Glutamatergic neuron (in vitro differentiated cells): Measurements from ENCODE around the gene GFY. TPM values are rescaled to one million over a fixed set of nuclear protein-coding genes. Genes with fewer than 3 reads are reported as not detected.
A peak's percentile ranks its signal among the peaks of the same experiment; 100 is the strongest.

ENCODE experiments used
- DNase-seq: peaks from one replicate; pipeline ENCODE4 v3.0.0; 2022
- H3K27ac Mint-ChIP-seq: one replicate; pipeline ENCODE4 v1.8.0; 2020; ENCODE audit warnings: mild to moderate bottlenecking, mixed read lengths, inconsistent platforms; ENCODE audit not compliant: unreplicated experiment
- H3K27me3 Mint-ChIP-seq: one replicate; pipeline ENCODE4 v1.8.0; 2020; ENCODE audit warnings: mild to moderate bottlenecking, moderate library complexity, mixed read lengths, inconsistent platforms; ENCODE audit not compliant: unreplicated experiment
- H3K36me3 Mint-ChIP-seq: one replicate; pipeline ENCODE4 v1.8.0; 2020; ENCODE audit warnings: mild to moderate bottlenecking, mixed read lengths, inconsistent platforms; ENCODE audit not compliant: unreplicated experiment
- H3K4me1 Mint-ChIP-seq: one replicate; pipeline ENCODE4 v1.8.0; 2020; ENCODE audit warnings: mild to moderate bottlenecking, low read depth, mixed read lengths, inconsistent platforms; ENCODE audit not compliant: unreplicated experiment
- H3K4me3 Mint-ChIP-seq: one replicate; pipeline ENCODE4 v1.8.0; 2020; ENCODE audit warnings: mild to moderate bottlenecking, mixed read lengths, inconsistent platforms; ENCODE audit not compliant: unreplicated experiment
- H3K9me3 Mint-ChIP-seq: one replicate; pipeline ENCODE4 v1.8.0; 2020; ENCODE audit warnings: mild to moderate bottlenecking, moderate library complexity, mixed read lengths, inconsistent platforms; ENCODE audit not compliant: unreplicated experiment
- total RNA-seq: library from RNA; stranded (reverse); fragmentation: NEBNext Ultra II Directional; extraction: Animal tissue kit (Norgen Biotek cat#: 25700); gene quantifications from one replicate; pipeline ENCODE4 v1.2.1, GENCODE V29; 2021; ENCODE audit not compliant: unreplicated experiment
- TF ChIP-seq, protein P1 (sequence below): fragments of 200-600 bp; sonication (generic); IDR thresholded peaks from one replicate; pipeline ENCODE4 v1.5.0; 2021; ENCODE audit not compliant: partially characterized antibody, unreplicated experiment

The GFY gene
- total RNA-seq, 1 donor from 2014 or later: 0.88 TPM

DNA sequence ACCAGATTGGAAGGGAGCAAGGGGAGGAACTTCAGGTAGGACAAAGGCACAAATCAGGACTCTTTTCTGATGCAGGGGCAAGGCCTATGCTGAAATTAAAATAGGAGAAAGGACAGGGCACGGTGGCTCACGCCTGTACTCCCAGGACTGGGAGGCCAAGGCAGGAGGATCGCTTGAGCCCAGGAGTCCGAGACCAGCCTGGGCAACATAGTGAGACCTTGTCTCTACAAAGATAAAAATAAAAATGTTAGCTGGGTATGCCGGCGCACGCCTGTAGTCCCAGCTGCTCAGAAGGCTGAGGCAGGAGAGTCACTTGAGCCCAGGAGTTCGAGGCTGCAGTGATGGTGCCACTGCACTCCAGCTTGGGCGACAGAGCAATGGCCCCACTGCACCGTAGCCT, 10.5 kb downstream of the GFY start:
- H3K9me3 Mint-ChIP-seq: peaks cover 14% of the 10 kb centered on the region
- TF ChIP-seq, protein P1, sequence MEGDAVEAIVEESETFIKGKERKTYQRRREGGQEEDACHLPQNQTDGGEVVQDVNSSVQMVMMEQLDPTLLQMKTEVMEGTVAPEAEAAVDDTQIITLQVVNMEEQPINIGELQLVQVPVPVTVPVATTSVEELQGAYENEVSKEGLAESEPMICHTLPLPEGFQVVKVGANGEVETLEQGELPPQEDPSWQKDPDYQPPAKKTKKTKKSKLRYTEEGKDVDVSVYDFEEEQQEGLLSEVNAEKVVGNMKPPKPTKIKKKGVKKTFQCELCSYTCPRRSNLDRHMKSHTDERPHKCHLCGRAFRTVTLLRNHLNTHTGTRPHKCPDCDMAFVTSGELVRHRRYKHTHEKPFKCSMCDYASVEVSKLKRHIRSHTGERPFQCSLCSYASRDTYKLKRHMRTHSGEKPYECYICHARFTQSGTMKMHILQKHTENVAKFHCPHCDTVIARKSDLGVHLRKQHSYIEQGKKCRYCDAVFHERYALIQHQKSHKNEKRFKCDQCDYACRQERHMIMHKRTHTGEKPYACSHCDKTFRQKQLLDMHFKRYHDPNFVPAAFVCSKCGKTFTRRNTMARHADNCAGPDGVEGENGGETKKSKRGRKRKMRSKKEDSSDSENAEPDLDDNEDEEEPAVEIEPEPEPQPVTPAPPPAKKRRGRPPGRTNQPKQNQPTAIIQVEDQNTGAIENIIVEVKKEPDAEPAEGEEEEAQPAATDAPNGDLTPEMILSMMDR: no peak
- H3K36me3 Mint-ChIP-seq: peaks cover 13% of the 10 kb centered on the region
- peaks cover 31% of the 10 kb centered on the region for H3K4me1 Mint-ChIP-seq
- DNase-seq: no peak
- H3K27ac Mint-ChIP-seq: peak overlapping the region; percentile 60
- peaks cover 20% of the 10 kb centered on the region for H3K27me3 Mint-ChIP-seq
- H3K4me3 Mint-ChIP-seq: peak overlapping the region; percentile 98

- H3K27ac Mint-ChIP-seq: peak overlapping the region; percentile 100
- H3K4me3 Mint-ChIP-seq: peak overlapping the region; percentile 98
- peaks cover 13% of the 10 kb centered on the region for H3K36me3 Mint-ChIP-seq
- TF ChIP-seq, protein P1: no peak
- H3K4me1 Mint-ChIP-seq: peaks cover 32% of the 10 kb centered on the region
- H3K9me3 Mint-ChIP-seq: peaks cover 15% of the 10 kb centered on the region
- peaks cover 22% of the 10 kb centered on the region for H3K27me3 Mint-ChIP-seq
- DNase-seq: peak; percentile 84
These were observed 11.3 kb downstream of the GFY start for GRCh38 chr19:49436381-49437017.

DNA sequence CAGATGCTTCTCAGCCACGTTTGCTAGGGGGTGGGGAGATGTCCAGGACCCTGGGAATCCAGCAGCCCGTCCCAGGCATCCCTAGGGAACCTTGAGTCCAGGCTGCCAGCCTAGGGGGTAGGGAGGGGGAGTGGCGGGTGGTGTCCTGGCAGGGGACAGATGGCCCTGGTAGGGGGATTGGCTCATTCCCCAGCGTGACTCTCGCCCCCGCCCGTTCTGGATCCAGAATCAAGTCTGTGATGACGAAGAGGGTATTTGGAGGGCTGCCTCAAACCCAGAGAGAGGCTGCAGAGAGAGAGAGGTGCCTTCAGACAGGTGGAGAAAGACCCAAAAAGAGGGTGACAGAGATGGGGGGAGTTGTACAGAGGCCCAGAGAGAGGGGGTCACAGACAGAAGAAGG, 12.0 kb downstream of the GFY start:
- Mint-ChIP-seq H3K4me1 (peaks cover 39% of the 10 kb centered on the region), H3K27ac (peak overlapping the region; percentile 100), H3K9me3 (peaks cover 18% of the 10 kb centered on the region), H3K4me3 (peak overlapping the region; percentile 98), H3K27me3 (peaks cover 27% of the 10 kb centered on the region), H3K36me3 (peaks cover 13% of the 10 kb centered on the region)
- TF ChIP-seq, protein P1: no peak
- DNase-seq: peak; percentile 83

DNA sequence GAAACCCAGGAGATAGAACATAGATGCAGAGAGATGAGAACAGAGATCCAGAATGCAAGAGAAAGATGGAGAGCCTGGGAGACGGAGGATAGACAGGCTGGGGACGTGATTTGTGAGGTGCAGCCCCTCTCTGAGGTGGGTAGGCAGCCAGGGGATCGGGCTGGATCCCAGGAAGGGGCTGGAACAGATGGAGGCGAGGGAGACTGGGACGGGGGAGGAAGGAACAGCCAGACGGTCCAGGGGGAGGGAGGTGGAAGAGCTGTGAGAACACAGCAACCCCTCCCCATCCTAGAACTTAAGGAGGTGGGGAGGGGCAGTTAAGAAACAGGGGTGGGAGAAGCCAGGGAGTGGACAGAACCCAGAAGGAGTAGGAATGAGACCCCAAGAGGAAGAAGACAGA, 13.1 kb downstream of the GFY start:
- H3K4me3 Mint-ChIP-seq: peak overlapping the region; percentile 98
- H3K4me1 Mint-ChIP-seq: peaks cover 39% of the 10 kb centered on the region
- TF ChIP-seq, protein P1: no peak
- peaks cover 12% of the 10 kb centered on the region for H3K36me3 Mint-ChIP-seq
- DNase-seq: no peak
- H3K27ac Mint-ChIP-seq: peak overlapping the region; percentile 100
- peaks cover 18% of the 10 kb centered on the region for H3K9me3 Mint-ChIP-seq
- H3K27me3 Mint-ChIP-seq: peaks cover 28% of the 10 kb centered on the region

DNA sequence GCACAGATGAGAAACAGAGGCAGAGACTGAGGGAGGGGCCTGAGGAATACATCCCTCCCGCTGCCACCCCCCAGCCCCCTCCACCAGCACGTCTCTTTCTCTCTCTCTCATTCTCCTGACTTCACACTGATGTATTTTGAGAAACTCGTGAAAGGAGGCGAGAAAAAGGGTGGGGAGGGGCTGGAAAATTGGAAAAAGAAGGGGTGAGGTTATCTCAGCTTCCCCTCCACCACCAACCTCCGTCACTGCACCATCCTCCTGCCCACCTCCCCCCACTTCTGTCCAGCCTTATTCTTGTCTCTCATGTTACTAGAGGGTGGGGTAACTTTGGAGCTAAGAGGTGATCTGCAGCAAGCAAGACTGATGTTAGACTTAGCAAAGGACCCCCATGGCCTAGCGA, 14.6 kb downstream of the GFY start:
- Mint-ChIP-seq H3K4me3 (peak overlapping the region; percentile 98), H3K27ac (peak overlapping the region; percentile 91), H3K9me3 (peaks cover 17% of the 10 kb centered on the region), H3K36me3 (peaks cover 9% of the 10 kb centered on the region), H3K27me3 (peaks cover 29% of the 10 kb centered on the region), H3K4me1 (peaks cover 39% of the 10 kb centered on the region)
- TF ChIP-seq, protein P1: no peak
- no peak for DNase-seq
